Smooth muscle cell (in vitro differentiated cells): ENCODE measurements around the gene NOVA2. TPM values are rescaled to one million over a fixed set of nuclear protein-coding genes. Genes with fewer than 3 reads are reported as not detected.

ENCODE experiments used
- DNase-seq: peaks from one replicate; lab custom pipeline; 2025; ENCODE audit not compliant: unreplicated experiment; lab: John Stamatoyannopoulos, UW
- H2AFZ ChIP-seq: fragments of 200-600 bp; sonication (generic); 2 replicates; pipeline ENCODE4 v1.6.0; 2016; ENCODE audit warnings: antibody characterized with exemption, low read depth, mild to moderate bottlenecking
- H3F3A ChIP-seq: fragments of 200-600 bp; sonication (generic); 2 replicates; pipeline ENCODE4 v1.6.0; 2017; ENCODE audit warnings: antibody characterized with exemption, low read depth
- H3K27ac ChIP-seq: fragments of 200-600 bp; sonication (generic); 2 replicates; pipeline ENCODE4 v1.5.1; 2016; ENCODE audit warnings: low read depth, mild to moderate bottlenecking
- H3K27me3 ChIP-seq: fragments of 200-600 bp; sonication (generic); 2 replicates; pipeline ENCODE4 v1.6.1; 2016; ENCODE audit warnings: low read depth, mild to moderate bottlenecking
- H3K36me3 ChIP-seq: fragments of 200-600 bp; sonication (generic); 2 replicates; pipeline ENCODE4 v1.5.1; 2016; ENCODE audit warnings: low read depth
- H3K4me1 ChIP-seq: fragments of 200-600 bp; sonication (generic); 2 replicates; pipeline ENCODE4 v1.5.1; 2016; ENCODE audit warnings: low read depth
- H3K4me2 ChIP-seq: fragments of 200-600 bp; sonication (generic); 2 replicates; pipeline ENCODE4 v1.6.0; 2016; ENCODE audit warnings: mild to moderate bottlenecking
- H3K4me3 ChIP-seq: fragments of 200-600 bp; sonication (generic); 2 replicates; pipeline ENCODE4 v1.5.1; 2016; ENCODE audit warnings: mild to moderate bottlenecking
- H3K79me2 ChIP-seq: fragments of 200-600 bp; sonication (generic); 2 replicates; pipeline ENCODE4 v1.6.0; 2016; ENCODE audit warnings: low read depth, mild to moderate bottlenecking
- H3K9ac ChIP-seq: fragments of 200-600 bp; sonication (generic); 2 replicates; pipeline ENCODE4 v1.6.0; 2016; ENCODE audit warnings: low read depth
- H3K9me3 ChIP-seq: fragments of 200-600 bp; sonication (generic); replicated peaks from 2 replicates; pipeline ENCODE4 v1.5.1; 2016; ENCODE audit warnings: low read depth
- H4K20me1 ChIP-seq: fragments of 200-600 bp; sonication (generic); 2 replicates; pipeline ENCODE4 v1.6.0; 2016; ENCODE audit warnings: low read depth
- CTCF ChIP-seq: fragments of 200-600 bp; sonication (generic); IDR thresholded peaks from 2 replicates; pipeline ENCODE4 v1.5.1; 2017; ENCODE audit warnings: borderline replicate concordance, mild to moderate bottlenecking, antibody characterized with exemption; ENCODE audit not compliant: insufficient read depth, poor library complexity, severe bottlenecking
- WGBS: methylation state at CpG from one replicate; pipeline ENCODE4 v1.1.7; 2016; ENCODE audit warnings: low lambda C conversion rate; 5-methylcytosine and 5-hydroxymethylcytosine counted together
- polyA plus RNA-seq: library from polyadenylated mRNA; unstranded; fragments of >200 nt; fragmentation: Nextera tagmentation; extraction: Ambion mirVana; gene quantifications from 2 replicates; pipeline ENCODE4 v1.2.1, GENCODE V29; 2016
- total RNA-seq: library from RNA; depleted of rRNA; stranded (reverse); fragments of >200 nt; gene quantifications from 2 replicates; pipeline ENCODE4 v1.2.3, GENCODE V29; 2014

The NOVA2 gene
- total and polyA plus RNA-seq, 2 experiments from 2014 or later: 0.04 to 0.24 TPM

DNA sequence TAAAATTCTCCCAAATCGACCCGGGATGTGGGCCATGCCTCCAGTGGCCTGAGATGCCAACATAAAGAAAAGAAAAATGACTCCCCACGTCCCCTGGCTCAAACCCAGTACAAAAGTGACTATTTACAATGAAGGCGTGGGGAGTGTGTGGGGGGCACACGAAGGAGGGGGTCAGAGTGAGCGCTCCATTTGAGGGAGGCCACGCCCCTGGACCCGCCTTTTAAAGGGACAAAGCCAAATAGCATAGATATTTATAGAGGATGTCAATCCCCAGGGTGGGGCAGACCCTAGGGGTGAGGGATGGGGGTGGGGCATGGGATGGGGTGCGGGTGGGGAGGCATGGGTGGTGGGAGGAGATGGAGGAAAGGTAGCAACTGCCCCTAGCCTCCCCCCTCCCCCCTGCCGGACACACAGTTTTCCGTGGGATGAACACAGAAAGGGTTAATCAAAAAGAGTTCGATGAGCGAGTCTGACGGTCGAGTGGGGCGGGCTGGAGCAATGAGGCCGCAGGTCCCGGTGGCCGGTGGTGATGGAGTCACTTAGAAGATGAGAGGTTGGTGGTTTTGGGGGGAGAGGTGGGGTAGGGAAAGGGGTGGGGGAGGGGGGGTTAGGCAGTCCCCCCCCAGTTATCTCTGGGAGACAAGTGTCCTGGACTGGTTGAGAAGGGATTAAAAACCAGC lies 39.0 kb downstream of the NOVA2 start:
- no peaks in the 10 kb centered on the region for H3F3A ChIP-seq
- H4K20me1 ChIP-seq: no peaks in the 10 kb centered on the region
- H3K4me2 ChIP-seq: no peak overlapping the region
- H2AFZ ChIP-seq: no peak overlapping the region
- H3K27me3 ChIP-seq: peaks cover 23% of the 10 kb centered on the region
- no peaks in the 10 kb centered on the region for H3K79me2 ChIP-seq
- no peak for DNase-seq
- no peaks in the 10 kb centered on the region for H3K36me3 ChIP-seq
- no peak overlapping the region for H3K9ac ChIP-seq
- no peak for TF ChIP-seq CTCF
- no peak overlapping the region for H3K27ac ChIP-seq
- no peaks in the 10 kb centered on the region for H3K9me3 ChIP-seq
- 52% methylated on average over 13 of the region's 19 CpGs for WGBS
- H3K4me3 ChIP-seq: no peak overlapping the region
- no peaks in the 10 kb centered on the region for H3K4me1 ChIP-seq

DNA sequence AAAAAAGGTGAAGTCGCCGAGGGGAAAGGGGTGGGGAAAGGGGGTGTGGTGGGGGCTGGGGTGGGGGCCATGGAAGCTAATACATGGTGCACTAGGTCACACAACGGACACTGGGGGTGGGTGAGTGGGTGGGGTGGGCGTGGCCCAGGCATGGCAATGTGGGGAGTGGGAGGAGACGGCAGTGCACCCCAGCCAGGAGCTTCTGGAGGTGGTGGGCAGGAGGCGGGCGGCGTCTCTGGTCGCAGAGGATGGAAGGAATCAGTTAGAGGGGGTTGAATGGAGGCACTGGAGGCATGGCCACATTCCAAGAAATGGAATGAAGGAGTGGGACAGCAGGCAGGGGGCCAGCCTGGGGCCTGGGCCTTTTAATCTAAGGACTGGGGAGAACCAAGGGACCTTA lies 39.9 kb downstream of the NOVA2 start:
- H3K9me3 ChIP-seq: no peaks in the 10 kb centered on the region
- no peaks in the 10 kb centered on the region for H3F3A ChIP-seq
- H3K79me2 ChIP-seq: no peaks in the 10 kb centered on the region
- WGBS: 84% methylated on average over 9 of the region's 9 CpGs
- no peak for DNase-seq
- H3K27ac ChIP-seq: no peak overlapping the region
- no peak overlapping the region for H3K4me3 ChIP-seq
- no peak overlapping the region for H3K9ac ChIP-seq
- no peak for TF ChIP-seq CTCF
- H3K4me1 ChIP-seq: no peaks in the 10 kb centered on the region
- peaks cover 23% of the 10 kb centered on the region for H3K27me3 ChIP-seq
- no peaks in the 10 kb centered on the region for H3K36me3 ChIP-seq
- H3K4me2 ChIP-seq: no peak overlapping the region
- no peaks in the 10 kb centered on the region for H4K20me1 ChIP-seq
- H2AFZ ChIP-seq: no peak overlapping the region

- Histone ChIP-seq H2AFZ (no peak overlapping the region), H3K9me3 (no peaks in the 10 kb centered on the region), H3K4me1 (peaks cover 3% of the 10 kb centered on the region), H4K20me1 (no peaks in the 10 kb centered on the region), H3K27me3 (peaks cover 19% of the 10 kb centered on the region), H3K36me3 (no peaks in the 10 kb centered on the region), H3K9ac (no peak overlapping the region), H3K79me2 (no peaks in the 10 kb centered on the region), H3F3A (no peaks in the 10 kb centered on the region), H3K4me3 (no peak overlapping the region), H3K4me2 (no peak overlapping the region), H3K27ac (no peak overlapping the region)
- WGBS: 62% methylated on average over 3 of the region's 3 CpGs
- DNase-seq: no peak
- TF ChIP-seq CTCF: no peak
These were observed 42.6 kb downstream of the NOVA2 start for GRCh38 chr19:45931055-45931454.

- 88% methylated on average over 2 of the region's 2 CpGs for WGBS
- Histone ChIP-seq H3K36me3 (no peaks in the 10 kb centered on the region), H3K4me2 (no peak overlapping the region), H3F3A (no peaks in the 10 kb centered on the region), H4K20me1 (no peaks in the 10 kb centered on the region), H2AFZ (no peak overlapping the region), H3K4me3 (no peak overlapping the region), H3K27ac (no peak overlapping the region), H3K9me3 (no peaks in the 10 kb centered on the region), H3K27me3 (peaks cover 7% of the 10 kb centered on the region), H3K9ac (no peak overlapping the region), H3K79me2 (no peaks in the 10 kb centered on the region), H3K4me1 (peaks cover 3% of the 10 kb centered on the region)
- TF ChIP-seq CTCF: no peak
- DNase-seq: no peak
These were observed 44.4 kb downstream of the NOVA2 start for GRCh38 chr19:45929247-45929646.
